ENCODE measurements around the gene BBS4.
"Not testable (repeated sequence)": the region's sequence is repeated elsewhere in the genome, so short reads cannot be mapped to it uniquely, and the experiment has no call there.

Gene BBS4, protein sequence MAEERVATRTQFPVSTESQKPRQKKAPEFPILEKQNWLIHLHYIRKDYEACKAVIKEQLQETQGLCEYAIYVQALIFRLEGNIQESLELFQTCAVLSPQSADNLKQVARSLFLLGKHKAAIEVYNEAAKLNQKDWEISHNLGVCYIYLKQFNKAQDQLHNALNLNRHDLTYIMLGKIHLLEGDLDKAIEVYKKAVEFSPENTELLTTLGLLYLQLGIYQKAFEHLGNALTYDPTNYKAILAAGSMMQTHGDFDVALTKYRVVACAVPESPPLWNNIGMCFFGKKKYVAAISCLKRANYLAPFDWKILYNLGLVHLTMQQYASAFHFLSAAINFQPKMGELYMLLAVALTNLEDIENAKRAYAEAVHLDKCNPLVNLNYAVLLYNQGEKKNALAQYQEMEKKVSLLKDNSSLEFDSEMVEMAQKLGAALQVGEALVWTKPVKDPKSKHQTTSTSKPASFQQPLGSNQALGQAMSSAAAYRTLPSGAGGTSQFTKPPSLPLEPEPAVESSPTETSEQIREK
- total RNA-seq, result 20.3 to 30.4 (median 24.2) reads per million in 4 experiments

DNA sequence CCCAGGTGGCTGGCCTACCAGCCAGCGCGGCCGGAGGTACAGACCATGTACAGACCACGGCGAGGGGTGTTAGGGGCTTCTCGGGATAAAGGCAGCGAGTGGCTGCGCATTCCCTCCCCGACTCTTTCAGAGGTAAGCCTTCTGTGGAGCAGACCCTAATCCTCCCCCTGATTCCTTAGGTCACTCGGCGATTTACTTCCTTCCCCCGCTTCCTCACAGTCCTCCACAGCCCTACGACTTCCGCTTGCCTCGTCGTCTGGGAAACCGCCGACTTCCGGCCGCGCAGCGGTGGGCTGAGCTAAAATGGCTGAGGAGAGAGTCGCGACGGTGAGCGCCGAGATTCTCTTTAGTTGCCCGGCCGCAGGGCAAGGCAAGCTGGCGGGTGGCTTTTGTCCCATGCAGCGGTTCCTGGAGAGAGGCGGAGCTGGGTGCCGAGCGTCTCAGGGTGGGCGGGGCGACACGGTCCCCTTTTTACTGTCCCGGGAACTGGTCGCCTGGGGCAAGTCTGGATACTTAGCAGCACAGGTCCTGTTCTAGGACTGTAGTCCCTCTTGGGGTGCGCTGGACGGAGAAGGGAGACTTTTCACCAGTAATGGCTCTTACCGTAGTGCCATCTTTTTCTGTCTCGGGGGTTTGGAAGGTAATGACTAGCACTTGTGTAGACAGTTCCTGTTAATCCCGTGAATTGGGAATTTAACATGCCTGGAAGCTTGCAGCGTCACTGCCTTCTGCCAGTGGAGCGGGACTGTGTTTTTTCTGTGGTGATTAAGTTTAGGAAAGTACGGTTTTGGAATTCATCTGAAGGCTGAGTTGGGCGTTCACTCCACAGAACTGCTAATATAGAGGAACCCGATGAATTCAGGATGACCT, at the start of gene BBS4, which contains the start of gene HIGD2B:
Gene BBS4, plus strand, starts transcription at position 283 of the 870 bp plus-strand sequence. Its CDS starts 21 bp downstream, at position 304.
Gene HIGD2B, minus strand, starts transcription at position 258 of the 870 bp plus-strand sequence. CDS start 9,808 bp downstream, outside the sequence.
- DNase-seq, result no peak

DNA sequence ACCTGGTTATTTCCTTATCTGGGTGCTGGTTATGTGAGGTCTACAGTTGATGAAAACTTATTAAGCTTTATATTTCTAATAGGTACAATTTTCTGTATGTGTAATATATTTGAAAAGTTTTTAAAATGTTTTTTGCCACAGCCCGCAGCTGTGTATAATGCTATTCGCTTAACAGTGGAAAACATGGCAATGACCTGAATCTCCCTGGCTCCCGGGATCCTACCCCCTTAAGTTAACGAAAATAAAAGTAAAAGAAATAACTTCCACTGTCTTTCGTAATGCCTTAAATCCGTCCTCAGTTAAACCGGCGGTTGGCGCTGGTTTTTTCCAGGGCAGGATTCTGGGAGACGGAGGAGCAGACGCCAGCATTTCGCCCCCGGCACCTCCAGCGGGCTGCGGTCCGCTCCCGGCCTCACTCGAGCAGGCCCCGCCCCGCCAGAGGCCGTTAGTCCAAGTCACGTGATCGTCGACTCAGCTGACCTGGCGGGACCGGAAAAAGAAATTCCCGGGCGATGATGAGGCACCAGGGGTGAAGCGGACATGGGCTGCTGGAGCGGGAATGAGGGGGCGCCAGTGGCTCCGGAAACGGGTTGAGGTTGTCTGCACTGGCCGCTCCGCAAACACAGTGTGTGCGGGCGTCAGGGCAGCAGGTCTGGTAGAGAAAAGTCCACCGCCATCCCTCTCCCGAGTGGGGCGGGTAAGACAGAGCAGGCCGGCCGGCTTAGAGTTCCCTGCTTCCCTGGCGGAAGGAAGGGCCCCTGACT, 49.3 kb upstream of the BBS4 start:
- not testable (repeated sequence) for DNase-seq

GRCh38 chr15:72639759-72640483, 46.1 kb upstream of the BBS4 start:
- DNase-seq, result not testable (repeated sequence)

DNA sequence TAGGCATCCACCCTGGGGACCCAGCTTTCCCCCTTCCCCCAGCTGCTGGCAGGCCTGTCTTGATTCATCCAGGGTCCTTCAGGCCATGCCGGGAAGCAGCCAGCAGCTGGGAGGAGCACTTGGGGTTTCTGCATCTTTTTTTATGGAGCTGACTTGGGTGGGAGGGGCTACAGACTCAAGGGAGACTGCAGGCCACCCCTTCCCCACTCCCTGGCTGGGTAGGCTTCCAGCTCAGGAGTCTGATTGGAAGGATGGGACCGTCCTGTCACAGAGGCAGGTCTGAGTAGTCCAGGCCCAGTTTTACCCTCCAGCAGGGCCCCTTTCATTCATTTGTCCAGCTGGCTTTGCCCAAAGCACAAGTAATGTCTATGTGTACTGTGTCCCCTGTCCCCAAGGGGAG, 43.7 kb upstream of the BBS4 start:
- not testable (repeated sequence) for DNase-seq

DNA sequence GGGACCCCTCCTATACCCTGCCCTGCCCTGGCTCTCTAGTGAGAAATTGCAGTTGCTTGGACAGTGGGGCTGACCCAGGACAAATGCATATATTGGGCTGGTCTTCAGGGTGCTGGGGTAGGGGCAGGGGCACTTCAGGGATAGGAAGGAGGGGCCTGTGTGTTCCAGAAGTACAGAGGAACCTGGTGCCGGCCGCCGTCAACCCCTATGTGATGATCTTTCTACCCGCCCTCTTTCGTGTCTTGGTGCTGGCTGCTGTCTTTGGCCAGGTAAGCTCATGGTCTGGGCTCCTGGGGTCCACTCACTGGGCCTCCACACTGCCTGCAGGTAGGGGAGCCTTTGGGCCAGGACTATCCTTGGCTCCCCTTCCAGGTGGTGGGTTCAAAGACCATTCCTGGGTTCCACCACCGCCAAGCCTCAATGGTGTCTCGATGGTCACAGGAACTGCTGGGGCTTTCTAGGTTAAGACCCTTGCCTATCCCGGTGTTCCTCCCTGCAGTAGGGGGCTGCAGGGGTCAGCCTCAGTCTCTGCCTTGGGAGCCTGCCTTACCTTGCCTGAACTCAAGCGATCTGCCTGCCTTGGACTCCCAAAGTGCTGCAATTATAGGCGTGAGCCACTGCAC, 37.3 kb upstream of the BBS4 start:
- not testable (repeated sequence) for DNase-seq

DNA sequence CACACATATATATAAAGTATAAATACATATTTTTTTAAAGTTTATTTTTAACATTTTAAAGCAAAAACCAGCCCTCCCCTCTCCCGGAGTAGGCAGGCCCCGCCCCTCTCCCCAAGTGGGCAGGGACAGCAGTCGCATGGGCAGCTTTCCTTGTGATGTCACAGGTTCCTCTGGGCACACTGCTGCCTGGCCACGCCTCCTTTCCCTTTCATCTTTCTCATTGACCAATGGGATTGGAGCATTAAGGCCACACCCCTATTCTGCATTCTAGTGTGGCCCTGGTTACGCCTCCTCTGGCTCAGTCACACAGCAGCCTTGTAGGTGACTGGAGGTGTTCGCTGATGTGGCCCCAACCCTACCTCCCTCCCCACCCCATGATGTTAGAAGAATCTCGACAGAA, 31.6 kb upstream of the BBS4 start, which contains the start of gene GOLGA6B:
Gene GOLGA6B, plus strand, starts transcription at position 301 of the 400 bp plus-strand sequence. Its CDS starts 41 bp downstream, at position 342.
- DNase-seq, result not testable (repeated sequence)

DNA sequence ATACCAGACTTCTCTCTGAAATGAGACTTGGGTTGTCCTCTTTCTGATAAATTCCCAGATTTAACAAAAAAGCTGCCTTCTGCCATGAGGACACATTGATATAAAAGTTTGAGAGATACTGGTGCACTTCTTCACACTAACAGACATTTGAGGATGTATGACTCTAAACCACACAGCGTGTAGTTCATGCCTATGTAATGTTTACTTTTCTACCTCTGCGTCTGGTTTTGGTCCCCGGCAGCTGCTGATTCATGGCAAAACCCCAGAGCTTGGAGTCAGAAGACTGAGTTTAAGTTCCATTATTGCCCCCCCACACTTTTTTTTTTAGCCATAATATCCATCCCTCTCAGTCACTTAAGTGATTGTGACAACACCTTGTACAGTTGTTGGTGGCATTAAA, 30.0 kb upstream of the BBS4 start:
- not testable (repeated sequence) for DNase-seq

GRCh38 chr15:72661081-72661480, 24.9 kb upstream of the BBS4 start:
- DNase-seq, result not testable (repeated sequence)

DNA sequence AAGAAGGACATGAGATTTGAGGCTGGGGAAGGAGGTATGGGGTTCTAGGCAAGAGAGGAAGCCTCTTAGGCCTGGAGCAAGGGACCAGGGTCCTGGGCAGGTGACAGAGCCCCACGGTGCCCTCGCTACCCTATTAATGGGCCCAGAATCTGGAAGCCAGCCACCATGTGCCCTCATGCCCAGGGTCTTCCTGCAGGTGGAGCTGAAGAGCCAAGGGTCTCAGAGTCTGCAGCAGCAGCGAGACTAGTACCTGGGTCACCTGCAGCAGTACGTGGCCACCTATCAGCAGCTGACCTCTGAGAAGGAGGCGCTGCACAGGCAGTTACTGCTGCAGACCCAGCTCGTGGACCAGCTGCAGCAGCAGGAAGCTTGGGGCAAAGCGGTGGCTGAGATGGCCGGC, 22.1 kb upstream of the BBS4 start:
- DNase-seq, result not testable (repeated sequence)

- not testable (repeated sequence) for DNase-seq
These were observed 20.3 kb upstream of the BBS4 start for GRCh38 chr15:72665706-72666105.

GRCh38 chr15:72669803-72670202, 16.2 kb upstream of the BBS4 start:
- DNase-seq, result not testable (repeated sequence)

DNA sequence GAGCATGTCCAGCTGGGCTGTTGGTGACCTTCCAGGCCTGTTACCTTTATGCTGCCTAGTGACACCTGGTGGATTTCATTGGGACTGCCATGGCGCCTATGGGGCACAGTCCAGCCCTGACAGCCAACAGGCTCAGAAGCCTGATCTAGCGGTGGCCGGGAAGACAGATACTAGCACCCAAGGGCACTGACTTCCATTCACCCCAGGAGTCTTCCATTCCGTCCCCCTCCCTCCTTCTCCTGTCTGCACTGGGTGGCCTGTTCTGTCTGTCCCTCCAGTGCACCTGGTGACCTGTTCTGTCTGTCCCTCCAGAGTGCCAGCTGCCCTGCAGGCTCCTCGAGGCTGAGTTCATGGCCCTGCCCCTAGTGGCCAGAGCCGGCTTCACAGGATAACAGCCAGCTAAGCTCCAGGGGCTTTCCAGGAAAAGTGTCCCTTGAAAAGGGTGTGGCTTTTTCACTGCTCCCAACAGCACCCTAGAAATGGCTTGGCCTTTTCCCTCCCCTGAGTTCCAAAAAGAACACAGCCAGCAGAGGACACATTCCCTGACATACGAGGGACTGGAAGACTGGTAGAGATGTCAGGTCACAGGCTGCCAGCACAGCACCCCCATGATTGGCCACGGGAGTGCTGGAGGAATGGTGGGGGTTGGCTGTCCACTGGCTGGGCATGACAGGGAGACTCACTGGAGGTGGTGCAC, 15.2 kb upstream of the BBS4 start:
- not testable (repeated sequence) for DNase-seq

DNA sequence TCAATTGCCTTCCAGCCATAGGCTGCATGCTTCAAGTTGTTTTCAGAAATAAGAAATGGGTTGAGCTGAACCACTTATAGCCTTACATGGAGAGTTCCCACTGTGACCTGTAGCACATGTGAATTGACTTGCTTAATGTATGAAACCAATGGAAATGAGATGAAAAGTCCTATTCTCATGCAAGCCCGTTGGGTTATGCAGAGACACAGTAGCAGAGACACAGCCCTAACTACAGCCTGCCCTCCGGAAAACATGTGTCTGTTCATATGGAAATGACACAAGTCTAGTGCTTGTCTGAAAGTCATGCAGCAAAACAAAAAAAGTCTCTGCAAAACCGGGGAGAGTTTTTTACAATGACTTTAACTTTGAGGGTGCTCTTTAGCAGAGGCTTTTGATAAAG, 14.5 kb upstream of the BBS4 start:
- no peak for DNase-seq

DNA sequence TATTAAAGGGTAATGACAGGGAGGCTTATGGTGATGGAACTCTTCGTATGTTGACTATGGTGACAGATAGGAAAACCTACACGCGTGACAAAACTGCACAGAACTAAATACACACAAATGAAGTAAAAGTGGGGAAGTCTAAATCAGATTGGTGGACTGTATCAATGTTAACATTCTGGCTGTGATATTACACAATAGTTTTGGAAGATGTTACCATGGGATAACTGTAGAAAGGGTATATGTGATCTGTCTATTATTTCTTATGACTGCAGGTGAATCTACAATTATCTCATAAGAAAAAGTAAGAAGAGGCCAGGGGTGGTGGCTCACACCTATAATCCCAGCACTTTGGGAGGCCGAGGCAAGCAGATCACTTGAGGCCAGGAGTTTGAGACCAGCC, 9.2 kb upstream of the BBS4 start:
- no peak for DNase-seq

- no peak for DNase-seq
These were observed 5.1 kb upstream of the BBS4 start for GRCh38 chr15:72680931-72681330.

- DNase-seq, result no peak
These were observed 3.2 kb upstream of the BBS4 start for GRCh38 chr15:72682772-72683171.

- DNase-seq, result no peak
These were observed 594 bp upstream of the BBS4 start for GRCh38 chr15:72685301-72685924.

- no peak for DNase-seq
These were observed 2.7 kb downstream of the BBS4 start for GRCh38 chr15:72688697-72689096.

GRCh38 chr15:72690938-72691337, 4.9 kb downstream of the BBS4 start:
- DNase-seq, result no peak

GRCh38 chr15:72698938-72699337, 12.9 kb downstream of the BBS4 start:
- no peak for DNase-seq
